Brain pericyte (primary cell): ENCODE measurements around the gene NDUFV3.
A peak's percentile ranks its signal among the peaks of the same experiment; 100 is the strongest.
"Not testable (repeated sequence)": the region's sequence is repeated elsewhere in the genome, so short reads cannot be mapped to it uniquely, and the experiment has no call there.

ENCODE experiments used
- DNase-seq: peaks from one replicate; pipeline ENCODE4 v3.0.0-alpha.2; 2012; ENCODE audit warnings: low read depth, low spot score

The NDUFV3 gene

DNA sequence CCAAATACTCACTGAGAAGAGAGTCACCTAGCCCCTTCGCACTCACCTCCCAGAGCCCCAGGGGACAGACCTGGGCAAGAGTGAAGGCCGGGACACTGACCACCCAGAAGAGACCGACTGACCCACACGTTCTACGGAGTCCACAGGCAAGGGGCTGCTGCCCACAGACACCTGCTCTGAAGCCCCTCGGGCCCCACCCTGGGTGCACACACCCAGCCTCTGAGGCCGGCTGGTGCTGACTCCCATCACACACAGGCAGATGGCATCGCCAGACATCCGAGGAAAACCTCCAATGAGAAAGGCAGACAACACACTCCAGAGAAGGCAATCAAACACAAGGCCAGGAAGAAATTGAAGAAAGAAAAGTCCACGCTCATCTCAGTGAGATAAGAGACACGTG is 35.9 kb upstream of the NDUFV3 start:
- DNase-seq: no peak

DNA sequence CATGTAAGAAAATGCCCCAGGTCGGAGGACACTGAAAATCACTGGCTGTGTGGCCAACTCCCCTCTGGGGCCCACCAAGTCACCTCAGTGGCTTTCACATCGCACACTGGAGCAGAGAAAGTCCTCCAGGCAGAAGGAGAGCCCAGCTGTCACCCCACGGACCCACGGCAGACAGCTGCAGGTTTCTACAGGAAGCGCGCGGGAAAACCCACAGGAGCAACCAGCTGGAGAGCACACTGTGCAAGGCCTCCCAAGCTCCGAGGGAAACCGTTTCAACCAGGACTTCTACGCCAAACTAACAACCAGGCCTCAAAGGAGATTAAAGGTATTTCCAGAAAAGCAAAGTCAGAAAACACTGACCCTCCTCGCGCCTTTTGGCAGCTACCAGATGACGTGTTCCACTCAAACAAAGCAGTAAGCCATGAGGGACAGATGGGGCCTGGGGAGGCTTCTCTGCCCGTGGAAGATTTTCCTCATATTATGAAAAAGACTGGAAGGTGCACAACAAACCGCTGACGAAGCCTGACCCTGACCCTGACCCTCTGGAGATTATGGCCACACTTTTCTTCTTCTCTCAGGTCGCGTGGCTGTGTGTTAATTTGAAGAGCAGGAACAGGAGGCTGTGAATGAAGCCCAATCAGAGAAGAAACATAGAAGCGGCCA is 34.8 kb upstream of the NDUFV3 start:
- no peak for DNase-seq

DNA sequence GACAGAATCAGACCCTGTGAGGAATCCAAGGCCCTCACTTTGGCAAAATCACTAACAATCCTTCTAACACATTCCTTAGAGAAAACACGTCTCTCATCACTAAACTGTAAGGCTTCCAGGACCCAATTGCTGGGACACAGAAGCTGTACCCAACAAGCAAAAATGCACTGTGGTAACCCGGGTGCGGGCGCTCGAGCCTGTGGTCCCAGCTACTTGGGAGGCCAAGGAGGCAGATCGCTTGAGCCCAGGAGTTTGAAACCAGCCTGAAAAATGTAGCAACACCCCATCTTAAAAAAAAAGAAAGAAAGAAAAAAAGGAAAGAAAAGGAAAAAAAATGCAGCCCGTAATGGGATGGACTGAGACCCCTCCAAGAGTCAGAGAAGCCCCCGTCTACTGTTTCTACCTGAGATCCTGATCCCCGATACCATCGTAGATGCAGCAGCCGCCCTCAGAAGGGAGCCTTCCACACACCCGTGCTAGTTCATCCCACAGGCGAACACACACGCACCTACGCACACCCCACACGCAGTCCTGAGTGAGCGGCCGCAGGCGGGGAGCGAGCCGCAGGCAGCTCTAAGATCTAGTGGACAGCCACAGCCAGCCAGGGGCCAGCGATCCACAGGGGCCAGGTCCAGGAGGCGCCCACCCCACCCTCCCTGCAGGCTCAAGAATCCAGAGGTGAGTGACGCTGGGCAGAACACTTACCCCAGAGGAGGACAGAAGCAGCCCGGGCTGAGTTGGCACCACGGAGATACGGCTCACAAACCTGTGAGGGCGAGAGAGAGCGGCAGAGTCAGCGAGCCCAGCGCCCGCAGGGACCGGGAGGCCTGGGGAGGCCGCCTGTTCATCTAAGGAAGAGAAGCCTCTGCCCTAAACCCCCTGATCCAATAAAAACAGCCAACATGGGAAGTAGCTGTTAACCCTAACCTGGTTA is 33.9 kb upstream of the NDUFV3 start:
- no peak for DNase-seq

DNA sequence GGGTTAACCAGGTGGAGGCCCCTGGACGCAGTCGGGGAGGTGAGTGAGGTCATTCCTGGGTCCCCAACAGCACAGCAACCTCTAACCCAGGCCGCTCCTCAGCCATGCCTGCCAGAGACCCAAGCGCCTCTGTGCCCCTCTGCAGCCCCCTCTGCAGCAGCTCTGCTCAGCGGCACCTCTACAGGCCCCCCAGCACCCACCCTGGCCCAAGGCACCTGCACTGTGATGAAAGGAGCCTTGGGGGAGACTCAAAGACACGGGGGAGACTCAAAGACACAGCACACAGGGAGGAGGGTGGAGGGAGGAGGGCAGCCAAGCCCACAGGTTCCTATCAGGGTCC is 33.2 kb upstream of the NDUFV3 start:
- DNase-seq: no peak

DNA sequence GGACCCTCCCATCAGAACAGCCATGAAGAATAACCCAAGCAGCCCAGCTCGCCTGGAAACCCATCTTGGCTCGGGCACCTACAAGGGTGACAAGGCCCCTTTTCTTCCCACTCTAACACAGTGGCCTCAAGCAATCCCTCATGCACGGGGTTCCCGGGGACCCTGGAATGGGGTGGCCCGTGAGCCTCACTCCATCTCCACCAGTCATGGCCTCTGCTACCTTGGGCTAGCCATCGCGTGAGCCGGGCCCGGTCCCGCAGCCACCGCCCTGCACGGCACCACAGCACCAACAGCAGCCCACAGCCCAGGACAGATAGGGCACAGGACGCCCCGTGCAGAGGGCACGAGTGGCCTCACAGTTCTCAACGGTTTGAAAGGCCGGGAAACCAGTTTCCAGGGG is 32.8 kb upstream of the NDUFV3 start:
- no peak for DNase-seq

DNA sequence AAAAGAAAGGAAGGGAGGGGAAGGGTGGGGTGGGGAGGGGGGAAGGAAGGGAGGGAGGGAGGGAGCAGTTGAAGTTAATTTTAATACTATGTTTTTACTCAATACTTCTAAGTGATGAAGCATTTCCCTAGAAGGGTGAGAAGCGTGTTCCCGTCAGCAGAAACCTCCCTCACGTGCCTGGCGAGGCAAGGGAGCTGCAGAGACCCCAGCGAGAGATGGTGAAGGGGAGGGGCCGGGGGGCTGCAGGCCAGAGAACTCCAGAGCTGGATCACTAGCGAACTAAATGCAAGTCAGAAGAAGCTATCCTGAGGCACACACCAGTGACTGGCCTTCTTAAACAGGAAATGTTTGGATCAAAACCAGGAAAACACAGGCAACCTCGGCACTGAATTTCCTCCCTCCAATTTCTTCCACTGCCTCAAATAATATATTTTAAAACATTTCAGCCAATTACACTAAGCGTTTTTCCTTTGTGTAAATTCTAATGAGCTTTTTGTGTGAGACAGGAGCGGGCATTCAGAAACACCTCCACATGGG is 31.7 kb upstream of the NDUFV3 start:
- DNase-seq: no peak

DNA sequence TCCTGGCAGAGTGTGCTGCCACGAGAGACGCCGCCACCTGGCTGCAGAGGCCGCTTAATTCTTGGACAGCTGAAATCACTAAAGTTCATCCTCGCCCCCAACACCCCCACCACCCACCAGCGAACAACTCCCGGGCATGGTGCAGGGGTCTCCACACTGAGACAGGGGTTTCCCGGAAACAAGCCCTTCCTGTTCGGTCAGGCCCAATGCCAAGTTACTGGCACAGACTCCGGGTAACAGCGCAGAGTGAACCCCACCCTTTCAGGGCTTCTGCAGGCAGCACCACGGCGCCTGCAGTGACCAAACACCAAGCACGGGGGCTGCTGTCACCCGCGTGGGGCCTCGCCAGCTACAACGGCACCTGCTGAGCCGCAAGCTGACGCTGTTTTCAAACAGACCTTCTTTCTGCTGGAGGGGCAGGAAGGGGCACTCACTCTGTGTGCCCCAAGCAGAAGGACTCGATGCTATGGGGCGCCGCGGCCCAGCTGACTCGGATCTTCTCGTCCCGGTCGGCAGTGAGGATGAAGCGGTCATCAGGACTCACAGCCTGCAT is 31.2 kb upstream of the NDUFV3 start:
- no peak for DNase-seq

DNA sequence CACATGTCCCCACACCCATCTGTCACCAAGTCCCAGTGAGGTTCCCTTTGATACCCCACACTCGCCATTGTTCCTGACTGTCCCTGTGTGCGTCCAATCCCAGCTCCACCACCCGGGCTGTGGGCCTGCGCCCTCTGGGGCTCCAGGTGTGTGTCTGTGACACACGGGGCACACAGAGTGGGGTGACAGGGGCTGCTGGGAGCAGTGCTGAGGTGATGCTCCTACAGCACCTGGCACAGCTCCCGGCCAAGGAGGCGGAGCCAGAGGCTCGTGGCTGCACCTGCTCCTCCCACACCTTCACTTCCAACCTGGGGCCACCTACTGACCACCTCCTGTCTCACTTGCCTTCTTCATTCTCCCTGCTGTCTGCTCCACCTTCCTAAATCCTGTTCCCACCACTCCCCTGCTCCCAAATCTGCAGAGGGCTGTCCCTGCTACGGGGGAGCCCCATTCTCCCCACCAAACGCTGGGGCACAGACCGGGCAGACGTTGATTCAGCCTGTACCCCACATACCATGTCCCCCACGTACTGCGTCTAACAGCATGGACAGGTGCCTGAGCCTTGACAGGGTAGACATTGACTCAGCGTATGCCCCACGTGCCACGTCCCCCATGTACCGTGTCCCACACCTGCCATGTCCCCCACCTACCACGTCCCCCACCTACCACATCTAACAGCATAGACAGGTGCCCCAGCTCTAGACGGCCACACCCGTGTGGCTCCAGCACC is 30.2 kb upstream of the NDUFV3 start:
- DNase-seq: no peak

DNA sequence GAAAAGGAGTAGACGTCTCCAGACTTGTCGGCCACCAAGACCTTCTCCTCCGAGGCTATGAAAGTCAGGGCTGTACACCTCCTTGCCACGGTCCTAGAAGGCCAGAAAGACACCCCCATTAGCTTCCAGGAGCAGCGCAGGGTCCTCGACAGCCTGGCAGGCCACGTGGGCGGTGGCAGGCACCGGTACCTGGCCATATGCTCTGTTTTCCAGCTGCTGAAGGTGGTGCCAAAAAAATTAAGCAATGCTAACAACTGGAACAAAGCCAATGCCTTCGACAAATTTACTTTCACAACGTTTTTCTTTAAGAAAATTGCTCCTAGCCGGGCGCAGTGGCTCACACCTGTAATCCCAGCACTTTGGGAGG is 29.6 kb upstream of the NDUFV3 start:
- no peak for DNase-seq

DNA sequence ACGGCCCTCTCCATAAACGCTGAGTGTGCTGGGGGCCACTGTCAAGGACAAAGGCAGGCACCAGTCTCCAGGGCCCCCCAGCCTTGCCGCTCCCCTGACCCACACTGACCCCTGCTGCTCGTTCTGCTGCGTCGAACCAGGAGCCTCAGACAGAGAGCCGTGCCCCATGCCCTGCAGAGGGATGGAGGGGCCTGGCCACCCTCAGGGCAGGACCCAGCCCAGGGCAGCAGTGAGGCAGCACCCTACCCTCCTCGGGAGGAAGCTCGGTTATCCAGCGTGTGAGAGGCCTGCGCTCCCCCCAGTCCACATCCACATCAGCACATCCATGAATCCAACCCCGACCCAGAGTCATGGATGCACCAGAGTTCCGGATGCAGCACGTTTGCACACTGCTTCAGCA is 28.8 kb upstream of the NDUFV3 start:
- DNase-seq: no peak

DNA sequence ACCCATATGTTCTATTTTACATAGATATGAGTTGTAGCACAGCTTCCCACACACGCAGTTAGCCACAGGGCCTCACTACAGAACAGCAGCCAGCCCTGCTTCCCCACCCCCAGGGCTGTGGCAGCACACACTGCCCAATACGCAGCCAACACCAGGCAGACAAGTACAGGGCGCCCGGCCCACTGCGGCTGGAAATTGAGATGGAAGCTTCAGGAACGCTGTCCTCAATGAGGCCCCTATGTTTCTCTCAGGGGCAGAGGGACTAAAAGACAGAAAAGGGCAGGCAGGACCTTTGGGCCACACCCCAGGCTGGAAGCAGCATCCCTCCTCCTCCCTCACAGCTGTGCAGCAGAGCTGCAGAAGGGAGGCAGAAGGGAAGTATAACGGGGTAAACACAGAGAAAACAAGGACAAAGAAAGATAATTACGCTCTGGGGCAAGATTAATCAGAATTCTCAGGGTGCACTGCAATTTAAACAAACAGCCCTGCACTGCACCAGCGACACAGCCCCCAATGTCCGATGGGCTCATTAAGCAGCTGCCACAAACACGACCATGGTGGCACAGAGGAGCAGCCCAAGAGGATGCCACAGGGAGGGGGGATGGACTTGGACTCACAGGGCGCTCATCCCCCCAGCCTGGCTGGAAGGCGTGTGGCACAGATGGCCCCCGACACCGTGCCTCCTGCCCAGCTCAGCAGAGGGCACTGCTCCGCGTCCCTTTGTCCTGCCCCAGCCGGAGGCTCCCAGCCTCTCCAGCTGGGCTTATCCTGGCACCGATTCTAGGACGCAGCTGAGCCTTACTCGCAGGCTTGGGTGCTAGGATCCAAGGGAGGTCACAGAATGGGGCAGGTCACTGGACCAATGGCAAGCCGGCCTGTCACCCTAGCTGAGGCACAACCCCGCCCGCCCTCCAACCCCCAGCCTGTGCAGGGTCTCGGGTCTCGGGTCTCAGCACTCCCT is 28.0 kb upstream of the NDUFV3 start:
- DNase-seq: no peak

DNA sequence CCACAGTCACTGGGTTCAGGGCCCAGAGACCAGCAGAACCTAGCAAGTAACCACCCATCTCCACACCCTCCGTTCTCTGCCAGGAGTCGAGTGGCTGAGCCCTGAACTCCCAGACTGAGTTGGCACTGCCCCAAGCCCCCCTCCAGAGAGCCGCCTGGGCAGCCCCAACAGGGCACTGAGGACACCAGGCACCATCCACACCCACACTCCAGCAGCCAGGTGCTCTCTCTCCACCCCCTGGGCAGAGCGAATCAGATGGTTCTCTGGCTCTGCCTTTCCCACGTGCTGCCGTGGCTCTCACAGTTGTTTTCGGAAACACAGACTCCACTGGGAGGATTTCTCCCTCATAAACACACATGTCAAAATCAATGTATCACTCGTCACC is 27.3 kb upstream of the NDUFV3 start:
- no peak for DNase-seq

DNA sequence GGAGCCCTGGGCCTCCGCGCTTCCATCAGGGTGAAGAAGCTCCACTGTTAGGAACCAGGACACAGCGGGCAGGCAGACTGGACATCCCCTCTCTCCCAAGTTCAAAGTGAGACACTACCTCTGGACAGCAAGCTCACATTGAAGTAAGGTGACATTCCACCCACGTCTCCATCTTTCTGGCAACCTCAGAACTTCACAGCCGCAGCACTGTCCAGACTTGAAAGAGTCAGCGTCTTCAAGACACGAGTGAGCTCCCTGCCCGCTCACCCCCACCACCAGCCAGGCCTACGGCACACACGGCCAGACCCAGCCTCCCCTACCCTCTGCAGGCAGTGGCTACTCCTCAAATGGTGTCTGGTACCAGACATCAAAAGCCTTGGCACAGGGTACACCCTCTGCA is 24.9 kb upstream of the NDUFV3 start:
- no peak for DNase-seq

DNA sequence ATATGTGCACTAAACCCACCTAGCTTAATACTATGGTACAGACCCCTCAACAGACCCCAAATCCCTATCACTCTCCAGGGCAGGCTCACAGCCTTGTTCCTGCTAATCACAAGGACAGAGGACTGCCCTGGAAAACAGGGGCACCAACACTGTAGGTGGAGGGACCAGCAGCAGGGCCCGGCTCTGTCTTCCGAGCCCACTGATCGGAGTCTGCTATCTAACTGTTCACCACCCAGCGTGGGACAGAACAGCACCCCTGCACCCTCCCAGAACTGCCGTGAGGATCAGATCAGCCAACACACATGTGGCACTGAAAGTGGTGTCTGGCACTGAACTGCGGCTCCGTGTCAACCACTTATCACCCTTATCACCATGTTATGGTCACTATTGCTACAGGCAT is 20.0 kb upstream of the NDUFV3 start:
- no peak for DNase-seq

DNA sequence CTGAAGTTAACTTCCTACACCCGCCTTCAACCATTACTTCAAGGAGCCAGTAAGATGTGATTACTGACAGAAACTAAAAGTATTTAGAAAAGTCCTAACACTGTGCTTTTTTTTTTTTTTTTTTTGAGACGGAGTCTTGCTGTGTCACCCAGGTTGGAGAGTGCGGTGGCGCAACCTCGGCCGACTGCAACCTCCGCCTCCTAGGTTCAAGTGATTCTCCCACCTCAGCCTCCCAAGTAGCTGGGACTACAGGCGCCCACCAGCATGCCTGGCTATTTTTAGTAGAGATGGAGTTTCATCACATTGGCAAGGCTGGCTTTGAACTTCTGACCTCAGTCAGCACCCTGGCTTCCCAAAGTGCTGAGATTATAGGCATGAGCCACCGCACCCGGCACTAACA is 17.3 kb upstream of the NDUFV3 start:
- DNase-seq: not testable (repeated sequence)

DNA sequence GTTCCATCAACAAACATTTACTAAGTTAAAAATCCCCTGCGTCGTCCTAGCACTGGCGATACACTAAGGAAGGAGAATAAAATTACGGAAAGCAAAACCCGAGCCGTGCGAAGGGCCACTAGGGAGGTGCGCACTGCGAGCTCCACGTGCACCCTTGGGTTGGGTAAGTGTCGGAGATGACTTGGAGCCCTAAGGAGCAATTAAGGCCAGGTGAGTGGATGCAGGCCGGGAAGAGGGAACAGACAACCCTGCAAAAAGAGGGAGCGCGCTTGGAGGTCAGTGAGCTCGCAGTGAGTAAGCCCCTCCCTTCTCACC is 14.5 kb upstream of the NDUFV3 start:
- DNase-seq: no peak

DNA sequence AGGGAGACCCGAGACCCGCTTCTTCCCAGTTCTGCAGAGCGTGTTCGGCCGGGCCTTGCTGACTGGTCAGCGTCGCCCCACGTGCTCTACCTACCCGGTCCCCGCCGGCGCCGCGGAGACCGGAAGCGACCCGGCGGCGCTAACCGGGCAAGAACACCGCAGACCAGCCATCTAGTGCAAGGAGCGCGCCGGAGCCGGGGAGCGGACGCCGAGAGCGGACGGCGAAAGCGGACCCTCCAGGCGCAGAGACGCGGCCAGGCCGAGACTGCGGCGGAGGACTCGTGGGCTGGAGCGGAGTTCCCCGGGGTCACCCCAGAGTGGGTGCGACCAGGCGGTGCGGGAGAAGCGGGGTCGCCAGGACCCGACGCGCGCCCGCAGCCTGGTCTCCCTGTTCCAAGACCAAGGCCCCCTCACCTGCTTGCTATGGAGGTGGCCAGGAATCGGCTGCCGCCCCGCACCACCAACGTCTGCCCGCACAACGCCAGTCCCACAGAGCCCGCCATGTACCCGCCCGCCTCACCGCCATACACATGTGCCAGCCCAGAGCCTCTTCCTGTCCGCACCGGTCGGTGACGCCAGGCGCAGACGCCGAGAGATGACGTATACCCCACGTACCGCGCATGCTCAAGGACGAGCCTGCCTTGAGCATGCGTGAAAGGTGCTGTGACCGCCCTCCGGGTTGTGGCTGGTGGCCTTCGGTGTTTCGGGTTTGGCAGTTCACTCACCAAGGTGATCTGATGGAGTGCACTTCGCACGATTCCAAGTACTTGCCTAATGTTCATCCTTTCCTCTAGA is 13.9 kb upstream of the NDUFV3 start, which contains the start of gene WDR4:
Gene WDR4, minus strand, starts transcription at position 547 of the 795 bp plus-strand sequence. Its CDS starts 44 bp downstream, at position 503.
- peak; percentile 98 for DNase-seq

DNA sequence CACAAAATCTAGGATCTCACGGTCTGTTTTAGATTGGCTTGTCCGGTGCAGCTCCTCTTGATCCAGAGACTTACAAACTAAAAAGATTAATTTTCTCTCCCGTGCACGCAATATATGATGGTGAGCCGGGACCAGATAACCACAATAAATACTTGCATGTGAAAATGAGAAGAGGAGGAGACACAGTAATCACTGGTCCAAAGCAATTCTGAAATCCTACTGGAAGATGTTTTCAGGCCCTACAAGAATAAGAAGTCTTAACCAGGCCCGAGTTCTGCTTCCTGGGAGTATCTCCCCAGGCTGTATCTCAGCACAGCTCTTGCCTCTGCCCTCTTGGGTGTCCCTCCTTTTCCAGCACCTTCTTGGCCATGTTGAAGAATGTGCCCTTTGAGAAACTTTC is 12.8 kb upstream of the NDUFV3 start:
- DNase-seq: no peak

DNA sequence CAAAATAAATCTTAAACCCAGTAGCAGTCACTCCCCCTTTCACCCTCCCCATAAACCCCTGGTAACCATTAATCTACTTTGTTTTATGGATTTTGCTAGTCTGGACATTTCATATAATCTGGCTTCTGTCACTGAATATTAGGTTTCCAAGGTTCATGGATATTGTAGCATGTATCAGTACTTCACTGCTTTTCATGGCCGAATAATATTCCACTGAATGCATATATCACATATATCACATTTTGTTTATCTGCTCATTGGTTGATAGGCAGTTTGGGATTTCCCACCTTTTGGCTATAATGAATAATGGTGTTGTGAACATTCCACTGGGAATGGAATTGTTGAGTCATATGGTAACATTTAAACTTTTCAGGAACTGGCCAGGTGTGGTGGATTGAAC is 9.2 kb upstream of the NDUFV3 start:
- DNase-seq: no peak

DNA sequence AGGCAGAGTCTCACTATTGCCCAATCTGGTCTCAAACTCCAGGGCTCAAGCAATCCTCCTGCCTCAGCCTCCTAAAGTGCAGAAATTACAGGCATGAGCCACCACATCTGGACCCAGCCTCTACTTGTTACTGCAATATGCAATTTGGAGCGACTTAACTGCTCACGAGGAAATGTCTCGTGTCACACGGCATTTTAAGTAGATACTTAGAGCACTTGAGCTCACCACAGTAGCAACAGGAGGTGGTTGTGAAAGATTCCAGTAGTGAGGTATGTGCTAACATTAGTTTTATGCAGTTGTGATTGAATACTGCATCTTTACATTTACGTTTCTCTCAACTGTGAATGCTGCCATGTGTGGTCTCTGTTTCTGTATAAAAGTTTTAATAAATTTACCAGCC is 5.8 kb upstream of the NDUFV3 start:
- no peak for DNase-seq
